Neural cell (in vitro differentiated cells): ENCODE data around the gene BCL2.

Experiments used
- EZH2 ChIP-seq: fragments of 200-600, 300-800 bp; shearing (Covaris generic), sonication (generic); IDR thresholded peaks from 2 replicates; pipeline ENCODE4 v1.6.1; 2014; ENCODE audit warnings: antibody characterized with exemption, low read length, borderline replicate concordance, mild to moderate bottlenecking; ENCODE audit not compliant: insufficient read depth, poor library complexity, severe bottlenecking
- MXI1 ChIP-seq: fragments of 450-650 bp; conservative IDR thresholded peaks from 2 replicates; pipeline ENCODE4 v1.6.1; 2014; ENCODE audit warnings: antibody characterized with exemption, mild to moderate bottlenecking; ENCODE audit not compliant: poor library complexity, severe bottlenecking
- POLR2AphosphoS5 ChIP-seq: IDR thresholded peaks from 2 replicates; pipeline ENCODE4 v1.6.1; 2012
- RAD21 ChIP-seq: fragments of 450-650 bp; conservative IDR thresholded peaks from 2 replicates; pipeline ENCODE4 v1.6.1; 2014; ENCODE audit warnings: antibody characterized with exemption, mild to moderate bottlenecking, moderate library complexity
- REST ChIP-seq: IDR thresholded peaks from 2 replicates; pipeline ENCODE4 v1.6.1; 2012; ENCODE audit warnings: borderline replicate concordance
- SMC3 ChIP-seq: fragments of 450-650 bp; conservative IDR thresholded peaks from 2 replicates; pipeline ENCODE4 v1.6.1; 2014; ENCODE audit warnings: antibody characterized with exemption, mild to moderate bottlenecking, moderate library complexity; ENCODE audit not compliant: poor library complexity
- TAF1 ChIP-seq: IDR thresholded peaks from 2 replicates; pipeline ENCODE4 v1.6.1; 2012; ENCODE audit warnings: low read depth
- TF ChIP-seq, protein P1 (sequence below): fragments of 450-650 bp; IDR thresholded peaks from 2 replicates; pipeline ENCODE4 v1.5.1; 2014; ENCODE audit warnings: antibody characterized with exemption, mild to moderate bottlenecking, moderate library complexity; ENCODE audit not compliant: poor library complexity, severe bottlenecking

- TF ChIP-seq, protein P1, sequence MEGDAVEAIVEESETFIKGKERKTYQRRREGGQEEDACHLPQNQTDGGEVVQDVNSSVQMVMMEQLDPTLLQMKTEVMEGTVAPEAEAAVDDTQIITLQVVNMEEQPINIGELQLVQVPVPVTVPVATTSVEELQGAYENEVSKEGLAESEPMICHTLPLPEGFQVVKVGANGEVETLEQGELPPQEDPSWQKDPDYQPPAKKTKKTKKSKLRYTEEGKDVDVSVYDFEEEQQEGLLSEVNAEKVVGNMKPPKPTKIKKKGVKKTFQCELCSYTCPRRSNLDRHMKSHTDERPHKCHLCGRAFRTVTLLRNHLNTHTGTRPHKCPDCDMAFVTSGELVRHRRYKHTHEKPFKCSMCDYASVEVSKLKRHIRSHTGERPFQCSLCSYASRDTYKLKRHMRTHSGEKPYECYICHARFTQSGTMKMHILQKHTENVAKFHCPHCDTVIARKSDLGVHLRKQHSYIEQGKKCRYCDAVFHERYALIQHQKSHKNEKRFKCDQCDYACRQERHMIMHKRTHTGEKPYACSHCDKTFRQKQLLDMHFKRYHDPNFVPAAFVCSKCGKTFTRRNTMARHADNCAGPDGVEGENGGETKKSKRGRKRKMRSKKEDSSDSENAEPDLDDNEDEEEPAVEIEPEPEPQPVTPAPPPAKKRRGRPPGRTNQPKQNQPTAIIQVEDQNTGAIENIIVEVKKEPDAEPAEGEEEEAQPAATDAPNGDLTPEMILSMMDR, result no peak
- TF ChIP-seq SMC3, result no peak
- TF ChIP-seq EZH2, result no peak
- no peak for TF ChIP-seq POLR2AphosphoS5
- TF ChIP-seq RAD21, result no peak
- no peak for TF ChIP-seq TAF1
- TF ChIP-seq MXI1, result no peak
- no peak for TF ChIP-seq REST
Measured at GRCh38 chr18:63150942-63151421, 168.6 kb downstream of the BCL2 start.
